Amygdala (tissue), 56 donors: ENCODE measurements around the gene CRYM.
"Not testable (repeated sequence)": the region's sequence is repeated elsewhere in the genome, so short reads cannot be mapped to it uniquely, and the experiment has no call there.

Experiments
- DNase-seq, 56 donors: peaks; one replicate each; lab custom pipeline; 2025; lab: John Stamatoyannopoulos, UW

CRYM gene

GRCh38 chr16:21281698-21282389 lies 3.8 kb upstream of the CRYM start:
- no peak for DNase-seq

- DNase-seq = no peak
Observed at GRCh38 chr16:21279501-21279900, 1.4 kb upstream of the CRYM start.

GRCh38 chr16:21277045-21277926 lies 804 bp downstream of the CRYM start:
- DNase-seq = peak in 2 of 56 donors; percentile 1 to 11

- DNase-seq = no peak
Observed at GRCh38 chr16:21276090-21276489, 2.0 kb downstream of the CRYM start.

- DNase-seq = no peak
Observed at GRCh38 chr16:21275529-21275928, 2.6 kb downstream of the CRYM start.

GRCh38 chr16:21274172-21274726 lies 3.8 kb downstream of the CRYM start:
- DNase-seq = no peak

- not testable (repeated sequence) for DNase-seq
Observed at GRCh38 chr16:21272763-21273162, 5.3 kb downstream of the CRYM start.

- no peak for DNase-seq
Observed at GRCh38 chr16:21272253-21272652, 5.8 kb downstream of the CRYM start.

- no peak for DNase-seq
Observed at GRCh38 chr16:21268236-21268635, 9.9 kb downstream of the CRYM start.

GRCh38 chr16:21267298-21267697 lies 10.8 kb downstream of the CRYM start:
- no peak for DNase-seq

GRCh38 chr16:21265104-21265837 lies 12.8 kb downstream of the CRYM start:
- DNase-seq = peak in 1 of 56 donors; percentile 2

GRCh38 chr16:21264571-21265036 lies 13.5 kb downstream of the CRYM start:
- DNase-seq = peak in 2 of 56 donors; percentile 1 to 4

- no peak for DNase-seq
Observed at GRCh38 chr16:21263640-21264570, 14.2 kb downstream of the CRYM start.

- no peak for DNase-seq
Observed at GRCh38 chr16:21262779-21263639, 15.1 kb downstream of the CRYM start.

- DNase-seq = no peak
Observed at GRCh38 chr16:21260870-21261791, 17.0 kb downstream of the CRYM start.

GRCh38 chr16:21257284-21257683 lies 20.8 kb downstream of the CRYM start:
- no peak for DNase-seq

- no peak for DNase-seq
Observed at GRCh38 chr16:21256636-21257035, 21.5 kb downstream of the CRYM start.
